ENCODE results near the gene PCDHA6.
"Not testable (repeated sequence)": the region's sequence is repeated elsewhere in the genome, so short reads cannot be mapped to it uniquely, and the experiment has no call there.

PCDHA6 gene

GRCh38 chr5:140796718-140797095, 31.1 kb upstream of the PCDHA6 start:
- TF ChIP-seq CTCF (IDR thresholded peaks at IDR 0.05; ENCODE audit: low read depth, low read length), result no peak
- TF ChIP-seq EZH2phosphoT487 (IDR thresholded peaks at IDR 0.05; ENCODE audit: low read depth), result no peak
- H2AFZ ChIP-seq (ENCODE audit: low read depth, low read length), result no peak overlapping the region
- H3K27ac ChIP-seq (ENCODE audit: low read length), result no peak overlapping the region

GRCh38 chr5:140800816-140801493, 26.8 kb upstream of the PCDHA6 start, which contains the start of gene PCDHA3:
Gene PCDHA3, plus strand, starts transcription at chr5:140801057.
- Histone ChIP-seq H3K79me2 (ENCODE audit: low read length) (no peaks in the 10 kb centered on the region), H3K36me3 (replicated peaks; ENCODE audit: low read depth, low read length) (no peaks in the 10 kb centered on the region), H4K20me1 (ENCODE audit: insufficient read depth, low read length) (no peaks in the 10 kb centered on the region), H3K4me2 (ENCODE audit: low read length) (no peak within 1 kb of the TSS), H3K9me3 (ENCODE audit: insufficient read depth, low read length) (no peaks in the 10 kb centered on the region), H2AFZ (ENCODE audit: low read depth, low read length) (no peak within 1 kb of the TSS), H3K4me3 (ENCODE audit: low read length) (no peak within 1 kb of the TSS), H3K27ac (ENCODE audit: low read length) (no peak within 1 kb of the TSS), H3K9ac (ENCODE audit: low read length) (no peak within 1 kb of the TSS), H3K27me3 (ENCODE audit: low read depth, low read length) (no peaks in the 10 kb centered on the region), H3K4me1 (ENCODE audit: low read length) (no peaks in the 10 kb centered on the region)
- no peak for TF ChIP-seq CTCF (IDR thresholded peaks at IDR 0.05; ENCODE audit: low read depth, low read length)
- no peak for TF ChIP-seq EZH2phosphoT487 (IDR thresholded peaks at IDR 0.05; ENCODE audit: low read depth)

More at GRCh38 chr5:140796718-140797095, 31.1 kb upstream of the PCDHA6 start:
- Histone ChIP-seq H3K36me3 (replicated peaks; ENCODE audit: low read depth, low read length) (no peaks in the 10 kb centered on the region), H3K4me3 (ENCODE audit: low read length) (no peak overlapping the region), H3K4me1 (ENCODE audit: low read length) (no peaks in the 10 kb centered on the region), H3K79me2 (ENCODE audit: low read length) (no peaks in the 10 kb centered on the region), H3K9ac (ENCODE audit: low read length) (no peak overlapping the region), H3K27me3 (ENCODE audit: low read depth, low read length) (no peaks in the 10 kb centered on the region), H3K9me3 (ENCODE audit: insufficient read depth, low read length) (no peaks in the 10 kb centered on the region), H3K4me2 (ENCODE audit: low read length) (no peak overlapping the region), H4K20me1 (ENCODE audit: insufficient read depth, low read length) (no peaks in the 10 kb centered on the region)

GRCh38 chr5:140801494-140801841, 26.3 kb upstream of the PCDHA6 start:
- no peak for TF ChIP-seq EZH2phosphoT487 (IDR thresholded peaks at IDR 0.05; ENCODE audit: low read depth)
- TF ChIP-seq CTCF (IDR thresholded peaks at IDR 0.05; ENCODE audit: low read depth, low read length), result no peak
- Histone ChIP-seq H3K36me3 (replicated peaks; ENCODE audit: low read depth, low read length) (no peaks in the 10 kb centered on the region), H3K79me2 (ENCODE audit: low read length) (no peaks in the 10 kb centered on the region), H3K27ac (ENCODE audit: low read length) (no peak overlapping the region), H4K20me1 (ENCODE audit: insufficient read depth, low read length) (no peaks in the 10 kb centered on the region), H3K9me3 (ENCODE audit: insufficient read depth, low read length) (no peaks in the 10 kb centered on the region), H3K4me1 (ENCODE audit: low read length) (no peaks in the 10 kb centered on the region), H3K4me3 (ENCODE audit: low read length) (no peak overlapping the region), H2AFZ (ENCODE audit: low read depth, low read length) (no peak overlapping the region), H3K27me3 (ENCODE audit: low read depth, low read length) (no peaks in the 10 kb centered on the region), H3K4me2 (ENCODE audit: low read length) (no peak overlapping the region), H3K9ac (ENCODE audit: low read length) (no peak overlapping the region)

GRCh38 chr5:140802381-140802780, 25.4 kb upstream of the PCDHA6 start:
- H2AFZ ChIP-seq (ENCODE audit: low read depth, low read length); H4K20me1 ChIP-seq (ENCODE audit: insufficient read depth, low read length); H3K4me3 ChIP-seq (ENCODE audit: low read length); H3K27ac ChIP-seq (ENCODE audit: low read length); H3K36me3 ChIP-seq (replicated peaks; ENCODE audit: low read depth, low read length); H3K79me2 ChIP-seq (ENCODE audit: low read length); H3K9me3 ChIP-seq (ENCODE audit: insufficient read depth, low read length); H3K4me1 ChIP-seq (ENCODE audit: low read length); H3K9ac ChIP-seq (ENCODE audit: low read length); H3K4me2 ChIP-seq (ENCODE audit: low read length); H3K27me3 ChIP-seq (ENCODE audit: low read depth, low read length): not testable (repeated sequence)
